Dendritic cell treated with granulocyte-macrophage colony-stimulating factor and Interleukin-4, amounts not matched to agents 40 ng/mL and 50 ng/mL, for 4 days (primary cell): ENCODE measurements around the gene DNAJC7.

Source experiments
- H3K27ac Mint-ChIP-seq: one replicate; pipeline ENCODE4 v1.8.0; 2022; ENCODE audit warnings: mild to moderate bottlenecking, mixed read lengths
- H3K27me3 Mint-ChIP-seq: one replicate; pipeline ENCODE4 v1.8.0; 2022; ENCODE audit warnings: mild to moderate bottlenecking, mixed read lengths
- H3K36me3 Mint-ChIP-seq: one replicate; pipeline ENCODE4 v1.8.0; 2022; ENCODE audit warnings: low read depth, mixed read lengths
- H3K4me1 Mint-ChIP-seq: one replicate; pipeline ENCODE4 v1.8.0; 2022; ENCODE audit warnings: low read depth, mixed read lengths
- H3K4me3 Mint-ChIP-seq: one replicate; pipeline ENCODE4 v1.8.0; 2022; ENCODE audit warnings: mild to moderate bottlenecking, moderate library complexity, mixed read lengths
- H3K9me3 Mint-ChIP-seq: one replicate; pipeline ENCODE4 v1.8.0; 2022; ENCODE audit warnings: mixed read lengths
- intact Hi-C: fragments of 100-400 bp; cut with micrococcal nuclease; formaldehyde crosslinking; loops from one replicate; pipeline ENCODE4 v1.15.0; 2022

The DNAJC7 gene

GRCh38 chr17:41972571-41973407, 44.5 kb downstream of the DNAJC7 start:
- Mint-ChIP-seq H3K36me3 (peaks cover 100% of the 10 kb centered on the region), H3K27me3 (no peaks in the 10 kb centered on the region), H3K4me1 (peaks cover 33% of the 10 kb centered on the region), H3K4me3 (no peak overlapping the region), H3K9me3 (no peaks in the 10 kb centered on the region), H3K27ac (no peak overlapping the region)
- intact Hi-C loops, result no loop called here

GRCh38 chr17:41971721-41972523, 45.3 kb downstream of the DNAJC7 start:
- no peak overlapping the region for H3K4me3 Mint-ChIP-seq
- no peaks in the 10 kb centered on the region for H3K9me3 Mint-ChIP-seq
- H3K36me3 Mint-ChIP-seq, result peaks cover 93% of the 10 kb centered on the region
- intact Hi-C loops, result no loop called here
- H3K27ac Mint-ChIP-seq, result no peak overlapping the region
- H3K4me1 Mint-ChIP-seq, result peaks cover 39% of the 10 kb centered on the region
- H3K27me3 Mint-ChIP-seq, result no peaks in the 10 kb centered on the region

- intact Hi-C loops, result no loop called here
- Mint-ChIP-seq H3K27ac (peak overlapping the region; percentile 27), H3K4me1 (peaks cover 41% of the 10 kb centered on the region), H3K27me3 (no peaks in the 10 kb centered on the region), H3K9me3 (no peaks in the 10 kb centered on the region), H3K36me3 (peaks cover 83% of the 10 kb centered on the region), H3K4me3 (no peak overlapping the region)
Observed at GRCh38 chr17:41970901-41971331, 46.3 kb downstream of the DNAJC7 start.

GRCh38 chr17:41968676-41969075, 48.6 kb downstream of the DNAJC7 start:
- intact Hi-C loops, result no loop called here
- Mint-ChIP-seq H3K36me3 (peaks cover 61% of the 10 kb centered on the region), H3K27ac (no peak overlapping the region), H3K4me1 (peaks cover 54% of the 10 kb centered on the region), H3K9me3 (no peaks in the 10 kb centered on the region), H3K4me3 (no peak overlapping the region), H3K27me3 (no peaks in the 10 kb centered on the region)

- peak overlapping the region; percentile 76 for H3K4me3 Mint-ChIP-seq
- no peaks in the 10 kb centered on the region for H3K9me3 Mint-ChIP-seq
- H3K27ac Mint-ChIP-seq, result peak overlapping the region; percentile 36
- no peaks in the 10 kb centered on the region for H3K27me3 Mint-ChIP-seq
- intact Hi-C loops, result loop anchor here (2.0 kb wide), 1 partner anchor 49 kb away; the partner anchor contains the start of gene DNAJC7
- H3K4me1 Mint-ChIP-seq, result peaks cover 54% of the 10 kb centered on the region
- peaks cover 55% of the 10 kb centered on the region for H3K36me3 Mint-ChIP-seq
Observed at GRCh38 chr17:41967921-41968578, 49.2 kb downstream of the DNAJC7 start.

- intact Hi-C loops, result loop anchor here (2.0 kb wide), 1 partner anchor 49 kb away; the partner anchor contains the start of gene DNAJC7
- Mint-ChIP-seq H3K4me3 (peak overlapping the region; percentile 76), H3K27me3 (no peaks in the 10 kb centered on the region), H3K27ac (peak overlapping the region; percentile 36), H3K4me1 (peaks cover 54% of the 10 kb centered on the region), H3K36me3 (peaks cover 48% of the 10 kb centered on the region), H3K9me3 (no peaks in the 10 kb centered on the region)
Observed at GRCh38 chr17:41967141-41967920, 49.9 kb downstream of the DNAJC7 start.

- H3K4me1 Mint-ChIP-seq, result peaks cover 47% of the 10 kb centered on the region
- no peaks in the 10 kb centered on the region for H3K9me3 Mint-ChIP-seq
- intact Hi-C loops, result loop anchor here (1.0 to 2.0 kb wide), 2 partner anchors 50 to 146 kb away; partner anchors contain the start of genes DHX58 and DNAJC7
- H3K27me3 Mint-ChIP-seq, result peaks cover 4% of the 10 kb centered on the region
- peaks cover 40% of the 10 kb centered on the region for H3K36me3 Mint-ChIP-seq
- H3K4me3 Mint-ChIP-seq, result peak within 1 kb of the TSS; percentile 76
- H3K27ac Mint-ChIP-seq, result peak within 1 kb of the TSS; percentile 36
Observed at GRCh38 chr17:41966463-41967140, 50.6 kb downstream of the DNAJC7 start, which contains the start of gene CNP. CNP (plus strand) TSS chr17:41966795; CDS start chr17:41966885, 90 bp downstream.

- Mint-ChIP-seq H3K4me1 (peaks cover 42% of the 10 kb centered on the region), H3K4me3 (peak overlapping the region; percentile 76)
- intact Hi-C loops, result loop anchor here (1.0 to 2.0 kb wide), 2 partner anchors 51 to 146 kb away; partner anchors contain the start of genes DHX58 and DNAJC7
Observed at GRCh38 chr17:41965694-41966462, 51.4 kb downstream of the DNAJC7 start.

GRCh38 chr17:41962768-41963434, 54.3 kb downstream of the DNAJC7 start:
- H3K27ac Mint-ChIP-seq, result no peak overlapping the region
- intact Hi-C loops, result loop anchor here (1.0 kb wide), 1 partner anchor 153 kb away; no protein-coding TSS in a partner anchor

More at GRCh38 chr17:41965694-41966462, 51.4 kb downstream of the DNAJC7 start:
- Mint-ChIP-seq H3K36me3 (peaks cover 33% of the 10 kb centered on the region), H3K9me3 (no peaks in the 10 kb centered on the region), H3K27me3 (peaks cover 4% of the 10 kb centered on the region), H3K27ac (peak overlapping the region; percentile 36)

GRCh38 chr17:41962111-41962510, 55.1 kb downstream of the DNAJC7 start:
- H3K27ac Mint-ChIP-seq, result no peak overlapping the region
- intact Hi-C loops, result no loop called here
- peaks cover 27% of the 10 kb centered on the region for H3K4me1 Mint-ChIP-seq
- no peaks in the 10 kb centered on the region for H3K9me3 Mint-ChIP-seq
- H3K4me3 Mint-ChIP-seq, result no peak overlapping the region
- H3K36me3 Mint-ChIP-seq, result no peaks in the 10 kb centered on the region
- peaks cover 4% of the 10 kb centered on the region for H3K27me3 Mint-ChIP-seq

More at GRCh38 chr17:41962768-41963434, 54.3 kb downstream of the DNAJC7 start:
- Mint-ChIP-seq H3K36me3 (peaks cover 3% of the 10 kb centered on the region), H3K4me3 (no peak overlapping the region), H3K9me3 (no peaks in the 10 kb centered on the region), H3K4me1 (peaks cover 27% of the 10 kb centered on the region), H3K27me3 (peaks cover 4% of the 10 kb centered on the region)

- no peaks in the 10 kb centered on the region for H3K9me3 Mint-ChIP-seq
- H3K27ac Mint-ChIP-seq, result no peak overlapping the region
- H3K4me1 Mint-ChIP-seq, result peaks cover 13% of the 10 kb centered on the region
- H3K4me3 Mint-ChIP-seq, result no peak overlapping the region
- peaks cover 4% of the 10 kb centered on the region for H3K27me3 Mint-ChIP-seq
- intact Hi-C loops, result no loop called here
- no peaks in the 10 kb centered on the region for H3K36me3 Mint-ChIP-seq
Observed at GRCh38 chr17:41959336-41960095, 57.7 kb downstream of the DNAJC7 start.
